SIG-M5 (cell line): ENCODE data around the gene OPCML.

Experiments used
- DNase-seq: peaks from one replicate; lab custom pipeline; 2025; lab: John Stamatoyannopoulos, UW

The OPCML gene

DNA sequence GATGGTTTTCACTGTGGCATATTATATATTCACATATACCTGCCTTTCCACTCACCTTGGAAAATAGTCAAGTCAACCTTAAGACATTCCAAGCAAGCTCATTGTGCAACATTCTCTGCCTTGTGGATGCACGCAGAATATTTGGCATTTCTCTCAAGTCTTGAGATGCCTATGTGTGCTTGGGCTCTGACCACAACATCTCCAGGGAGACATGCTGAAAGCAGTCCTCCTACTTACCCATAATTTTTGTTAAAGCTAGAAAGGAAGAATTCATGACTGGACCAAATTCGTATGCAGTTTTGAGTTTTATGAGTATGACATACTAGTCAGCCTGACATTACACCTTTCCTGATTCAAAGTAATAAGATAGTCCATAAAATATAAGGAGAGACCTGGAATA lies 684.0 kb downstream of the OPCML start:
- no peak for DNase-seq

DNA sequence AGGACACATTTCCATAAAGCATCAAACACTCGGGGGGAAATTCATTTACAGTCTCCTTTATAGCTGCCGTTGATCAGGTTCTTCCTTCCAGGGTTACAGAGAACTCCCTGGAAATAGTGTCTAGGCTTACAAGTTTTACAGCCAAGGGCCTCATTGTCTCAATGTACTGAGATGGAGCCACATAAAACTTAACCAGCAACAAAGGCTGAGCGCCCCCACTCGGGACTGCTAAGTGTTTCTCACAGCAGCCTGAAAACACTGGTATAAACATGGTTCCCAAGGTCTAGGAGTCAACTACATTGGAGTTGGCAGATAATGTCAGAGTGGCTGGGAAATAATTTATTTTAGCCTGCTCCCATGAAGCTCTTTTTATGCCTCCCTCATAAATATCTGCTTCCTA lies 686.2 kb downstream of the OPCML start:
- DNase-seq: no peak

DNA sequence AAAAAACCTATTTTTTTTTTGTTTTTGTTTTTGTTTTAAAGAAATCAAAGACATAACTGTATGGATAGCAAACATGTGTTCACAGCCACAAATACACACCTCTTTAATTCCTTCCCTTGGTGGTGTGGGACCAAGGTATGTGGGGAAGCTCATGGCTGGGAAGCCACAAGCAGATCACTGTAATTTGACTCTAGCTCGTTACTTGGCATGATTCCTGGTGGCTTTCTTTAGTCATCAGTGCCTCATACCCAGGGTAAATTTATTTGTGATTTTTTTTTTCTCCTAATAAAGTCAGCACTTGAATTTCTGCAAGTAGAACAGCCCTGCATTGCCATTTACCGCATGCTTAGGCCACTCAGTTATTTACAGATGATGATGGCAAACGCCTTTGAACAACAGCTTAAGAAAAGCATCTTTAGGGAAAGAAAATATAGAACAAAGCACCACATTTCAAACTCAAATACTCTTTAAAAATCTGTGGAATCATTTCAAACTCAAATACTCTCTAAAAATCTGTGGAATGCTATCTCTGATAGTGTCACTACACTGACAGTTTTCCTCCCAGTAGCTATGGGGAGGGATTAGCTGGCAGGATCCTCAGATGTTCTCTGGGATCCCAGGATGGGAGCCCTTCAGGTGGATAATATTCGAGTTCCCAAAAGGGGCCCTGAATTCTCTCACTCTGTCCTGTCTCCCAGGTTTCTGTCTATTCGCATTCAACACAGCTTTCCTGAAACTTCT lies 687.2 kb downstream of the OPCML start:
- no peak for DNase-seq

- no peak for DNase-seq
Observed at GRCh38 chr11:132840660-132841059, 691.6 kb downstream of the OPCML start.

GRCh38 chr11:132840191-132840590 lies 692.1 kb downstream of the OPCML start:
- DNase-seq: no peak

- DNase-seq: no peak
Observed at GRCh38 chr11:132839236-132839945, 692.9 kb downstream of the OPCML start.

DNA sequence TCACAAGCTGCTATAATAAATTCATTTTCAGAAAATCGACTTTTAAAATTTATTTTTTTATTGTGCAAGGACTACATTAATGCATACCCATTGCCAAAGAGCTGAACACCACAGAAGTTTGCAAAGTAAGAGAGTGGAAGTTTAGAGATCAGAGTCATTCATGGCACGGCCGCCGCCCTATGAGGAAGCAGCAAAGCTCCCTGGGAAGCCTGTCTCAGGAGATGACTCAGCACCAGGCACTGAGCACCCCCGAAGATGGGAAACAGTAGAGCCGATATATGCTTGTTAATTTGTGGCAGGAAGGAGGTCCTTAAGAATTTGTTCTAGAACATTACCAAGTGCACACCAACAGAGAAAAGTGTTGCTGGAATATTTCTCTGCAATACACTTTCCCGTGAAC lies 693.7 kb downstream of the OPCML start:
- DNase-seq: no peak

- no peak for DNase-seq
Observed at GRCh38 chr11:132831272-132831671, 701.0 kb downstream of the OPCML start.

GRCh38 chr11:132824642-132825041 lies 707.7 kb downstream of the OPCML start:
- no peak for DNase-seq

- no peak for DNase-seq
Observed at GRCh38 chr11:132822276-132822675, 710.0 kb downstream of the OPCML start.

GRCh38 chr11:132821499-132821898 lies 710.8 kb downstream of the OPCML start:
- DNase-seq: no peak

- DNase-seq: no peak
Observed at GRCh38 chr11:132821014-132821413, 711.3 kb downstream of the OPCML start.

DNA sequence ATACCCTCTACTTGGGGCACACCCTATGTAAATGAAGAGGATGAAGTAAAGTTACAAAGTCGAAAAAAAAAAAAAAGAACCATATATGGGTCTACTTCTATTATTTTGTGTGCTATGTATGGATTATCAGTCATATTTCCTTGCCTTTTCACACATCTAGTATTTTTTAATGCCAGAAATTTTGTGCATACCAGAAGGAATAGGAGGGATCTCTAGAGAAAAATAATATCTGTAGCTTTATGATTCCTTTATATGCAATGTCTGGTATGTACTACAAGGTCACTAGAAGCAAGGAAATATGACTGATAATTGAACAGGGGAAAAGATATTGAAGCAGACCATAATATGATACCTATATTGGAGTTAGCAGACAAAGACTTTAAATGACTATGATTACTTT lies 713.4 kb downstream of the OPCML start:
- DNase-seq: no peak

GRCh38 chr11:132817387-132817786 lies 714.9 kb downstream of the OPCML start:
- no peak for DNase-seq

- no peak for DNase-seq
Observed at GRCh38 chr11:132814410-132814809, 717.9 kb downstream of the OPCML start.

DNA sequence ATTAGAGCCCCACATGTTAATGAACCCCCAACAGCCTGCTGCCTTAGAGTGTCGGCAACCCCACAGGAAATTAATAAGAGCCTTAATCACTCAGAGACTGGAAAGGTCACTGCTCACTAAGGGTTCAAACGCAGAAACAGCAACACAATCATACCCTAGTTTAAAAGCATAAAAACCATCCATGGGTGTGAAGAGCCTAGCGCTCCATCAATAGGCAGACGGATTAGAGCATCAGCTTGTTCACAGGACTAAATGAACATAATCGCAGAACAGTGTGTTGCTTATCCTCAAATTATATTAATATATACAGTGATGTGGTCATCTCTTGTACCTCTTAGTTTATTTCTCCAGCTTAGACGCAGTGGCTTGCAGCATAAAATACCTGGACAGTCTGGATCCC lies 720.7 kb downstream of the OPCML start:
- no peak for DNase-seq

DNA sequence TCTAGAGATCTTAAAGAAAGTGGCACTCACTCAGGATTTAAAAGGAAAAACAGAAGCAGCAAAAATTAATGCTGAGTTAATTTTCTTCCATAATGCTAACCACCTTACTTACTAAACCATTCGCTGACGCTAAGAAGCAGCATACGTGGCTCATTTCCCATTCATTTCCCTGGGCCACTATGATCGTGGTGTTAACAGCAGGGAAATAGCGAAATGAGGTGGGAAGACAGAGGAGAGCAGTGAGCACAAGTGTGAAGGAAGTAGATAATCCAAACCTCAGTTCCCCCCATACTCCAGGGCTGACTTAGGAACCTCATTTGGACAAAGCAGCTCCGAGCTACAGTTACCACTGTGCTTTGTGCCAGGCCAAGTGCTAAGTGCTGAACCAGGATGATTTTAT lies 723.2 kb downstream of the OPCML start:
- no peak for DNase-seq

- no peak for DNase-seq
Observed at GRCh38 chr11:132804258-132804657, 728.0 kb downstream of the OPCML start.

DNA sequence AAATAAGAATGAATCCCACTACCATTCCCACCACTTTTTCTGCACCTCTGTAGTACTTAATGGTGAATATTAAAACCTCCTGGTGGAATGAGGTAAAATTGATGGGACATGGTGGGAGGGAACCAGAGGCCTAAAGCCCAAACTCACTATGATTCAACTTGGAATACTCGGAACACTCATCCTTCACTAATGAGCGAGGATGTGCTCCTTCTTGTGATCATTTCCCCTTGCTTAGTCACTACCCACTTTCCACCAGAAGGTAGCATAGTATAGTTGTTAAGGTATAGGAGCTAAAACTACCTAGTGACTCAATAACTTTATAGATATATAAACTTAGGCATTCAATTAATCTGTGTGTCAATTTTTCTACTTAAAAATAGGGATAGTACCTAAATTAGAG lies 728.9 kb downstream of the OPCML start:
- no peak for DNase-seq

- DNase-seq: no peak
Observed at GRCh38 chr11:132802947-132803346, 729.4 kb downstream of the OPCML start.

- no peak for DNase-seq
Observed at GRCh38 chr11:132793831-132794230, 738.5 kb downstream of the OPCML start.

DNA sequence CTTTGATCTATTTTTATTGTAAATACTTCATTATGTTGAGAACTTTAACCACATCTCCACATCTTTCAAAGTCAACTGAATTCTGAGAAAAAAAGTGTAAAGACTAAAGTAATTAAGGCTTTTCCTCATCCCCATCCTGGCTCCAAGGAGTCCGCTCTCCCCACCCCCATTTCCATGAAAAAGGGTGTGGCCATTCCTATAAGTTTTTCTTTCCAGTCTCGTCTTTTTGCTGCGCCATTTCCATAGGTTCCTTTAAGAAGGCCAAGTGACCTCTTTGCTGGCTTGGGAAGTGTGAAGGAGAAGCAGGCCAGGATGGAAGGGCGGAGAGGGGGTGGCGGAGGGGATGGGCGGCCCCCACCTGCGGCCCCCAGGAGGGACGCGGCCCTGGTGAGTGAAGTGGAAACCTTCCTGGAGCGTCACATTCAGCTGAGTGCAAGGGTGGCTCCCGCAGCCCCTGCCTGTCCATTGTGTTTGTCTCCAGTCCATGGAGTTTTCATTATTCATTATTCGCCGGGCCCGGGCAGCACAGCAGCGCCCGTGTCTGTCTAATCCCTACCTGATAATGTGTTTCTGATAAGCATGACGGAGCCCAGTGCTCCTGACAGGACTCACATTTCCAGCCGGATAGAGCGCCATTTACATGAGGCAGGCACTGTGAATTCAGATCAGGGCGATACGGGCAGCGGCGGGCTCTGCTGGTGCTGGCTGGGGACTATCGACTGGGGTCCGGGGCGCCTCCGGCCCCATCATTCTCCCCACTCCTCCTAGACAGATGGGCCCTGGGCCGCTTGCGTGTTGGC lies 739.8 kb downstream of the OPCML start:
- DNase-seq: no peak

- no peak for DNase-seq
Observed at GRCh38 chr11:132790971-132791370, 741.3 kb downstream of the OPCML start.
